ENCODE results near the gene NARF. TPM values are rescaled to one million over a fixed set of nuclear protein-coding genes. Genes with fewer than 3 reads are reported as not detected.

Gene NARF
- total RNA-seq, 1 donor from 2014 or later = 84.2 TPM

DNA sequence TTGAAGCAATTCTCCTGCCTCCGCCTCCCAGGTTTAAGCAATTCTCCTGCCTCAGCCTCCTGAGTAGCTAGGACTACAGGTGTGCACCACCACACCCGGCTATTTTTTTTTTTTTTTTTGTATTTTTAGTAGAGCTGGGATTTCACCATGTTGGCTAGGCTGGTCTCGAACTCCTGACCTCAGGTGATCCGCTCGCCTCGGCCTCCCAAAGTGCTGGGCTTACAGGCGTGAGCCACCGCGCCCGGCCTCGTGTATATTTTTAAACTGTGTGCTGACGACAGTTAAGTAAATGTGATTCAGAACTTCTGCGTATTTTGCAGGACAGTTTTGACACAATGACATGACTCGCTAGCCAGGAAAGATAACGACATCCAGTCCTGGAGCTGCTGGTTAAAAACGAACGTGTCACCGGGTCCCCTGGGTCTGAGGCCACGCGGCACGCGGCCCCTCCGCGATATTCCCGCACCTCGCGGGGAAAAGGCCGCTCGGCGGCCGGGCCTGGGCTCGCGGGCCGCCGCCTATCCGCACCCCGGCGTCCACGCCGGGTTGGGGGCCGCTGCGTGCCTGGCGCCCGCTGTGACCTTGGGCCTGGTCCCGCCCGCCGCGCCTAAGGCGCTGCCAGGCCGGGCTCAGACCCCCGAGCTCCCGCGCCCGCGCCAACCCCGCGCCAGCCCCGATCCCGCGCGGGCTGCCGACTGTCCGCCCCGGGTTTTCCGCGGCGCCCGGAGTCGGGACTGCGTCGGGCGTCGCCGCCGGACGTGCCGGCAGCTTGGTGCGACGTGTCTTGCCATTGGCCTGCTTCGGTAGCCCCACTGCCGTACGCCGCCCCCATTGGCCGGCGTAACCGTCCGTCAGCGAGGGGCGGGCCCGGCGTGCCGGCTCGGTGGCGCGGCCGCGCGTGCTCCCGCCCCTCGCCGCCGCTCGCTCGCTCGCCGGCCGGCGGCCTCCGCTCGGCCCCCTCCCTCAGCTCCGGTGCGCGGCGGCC is 60.6 kb downstream of the NARF start, which contains the start of gene FOXK2:
FOXK2 (plus strand) TSS at position 907 of the 985 bp plus-strand sequence. CDS start 157 bp downstream, outside the sequence.
- H3K36me3 Mint-ChIP-seq (ENCODE audit: low read depth) = peaks cover 2% of the 10 kb centered on the region
- no peaks in the 10 kb centered on the region for H3K9me3 Mint-ChIP-seq
- TF ChIP-seq, protein P1, sequence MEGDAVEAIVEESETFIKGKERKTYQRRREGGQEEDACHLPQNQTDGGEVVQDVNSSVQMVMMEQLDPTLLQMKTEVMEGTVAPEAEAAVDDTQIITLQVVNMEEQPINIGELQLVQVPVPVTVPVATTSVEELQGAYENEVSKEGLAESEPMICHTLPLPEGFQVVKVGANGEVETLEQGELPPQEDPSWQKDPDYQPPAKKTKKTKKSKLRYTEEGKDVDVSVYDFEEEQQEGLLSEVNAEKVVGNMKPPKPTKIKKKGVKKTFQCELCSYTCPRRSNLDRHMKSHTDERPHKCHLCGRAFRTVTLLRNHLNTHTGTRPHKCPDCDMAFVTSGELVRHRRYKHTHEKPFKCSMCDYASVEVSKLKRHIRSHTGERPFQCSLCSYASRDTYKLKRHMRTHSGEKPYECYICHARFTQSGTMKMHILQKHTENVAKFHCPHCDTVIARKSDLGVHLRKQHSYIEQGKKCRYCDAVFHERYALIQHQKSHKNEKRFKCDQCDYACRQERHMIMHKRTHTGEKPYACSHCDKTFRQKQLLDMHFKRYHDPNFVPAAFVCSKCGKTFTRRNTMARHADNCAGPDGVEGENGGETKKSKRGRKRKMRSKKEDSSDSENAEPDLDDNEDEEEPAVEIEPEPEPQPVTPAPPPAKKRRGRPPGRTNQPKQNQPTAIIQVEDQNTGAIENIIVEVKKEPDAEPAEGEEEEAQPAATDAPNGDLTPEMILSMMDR (conservative IDR thresholded peaks at IDR 0.05) = no peak
- H3K27ac Mint-ChIP-seq (ENCODE audit: unreplicated experiment) = peak within 1 kb of the TSS; percentile 31
- H3K4me3 Mint-ChIP-seq = peak within 1 kb of the TSS; percentile 90
- peak; percentile 91 for DNase-seq (ENCODE audit: low read depth, low spot score)
- H3K27me3 Mint-ChIP-seq (ENCODE audit: low read depth) = no peaks in the 10 kb centered on the region
- H3K4me1 Mint-ChIP-seq = peaks cover 22% of the 10 kb centered on the region

DNA sequence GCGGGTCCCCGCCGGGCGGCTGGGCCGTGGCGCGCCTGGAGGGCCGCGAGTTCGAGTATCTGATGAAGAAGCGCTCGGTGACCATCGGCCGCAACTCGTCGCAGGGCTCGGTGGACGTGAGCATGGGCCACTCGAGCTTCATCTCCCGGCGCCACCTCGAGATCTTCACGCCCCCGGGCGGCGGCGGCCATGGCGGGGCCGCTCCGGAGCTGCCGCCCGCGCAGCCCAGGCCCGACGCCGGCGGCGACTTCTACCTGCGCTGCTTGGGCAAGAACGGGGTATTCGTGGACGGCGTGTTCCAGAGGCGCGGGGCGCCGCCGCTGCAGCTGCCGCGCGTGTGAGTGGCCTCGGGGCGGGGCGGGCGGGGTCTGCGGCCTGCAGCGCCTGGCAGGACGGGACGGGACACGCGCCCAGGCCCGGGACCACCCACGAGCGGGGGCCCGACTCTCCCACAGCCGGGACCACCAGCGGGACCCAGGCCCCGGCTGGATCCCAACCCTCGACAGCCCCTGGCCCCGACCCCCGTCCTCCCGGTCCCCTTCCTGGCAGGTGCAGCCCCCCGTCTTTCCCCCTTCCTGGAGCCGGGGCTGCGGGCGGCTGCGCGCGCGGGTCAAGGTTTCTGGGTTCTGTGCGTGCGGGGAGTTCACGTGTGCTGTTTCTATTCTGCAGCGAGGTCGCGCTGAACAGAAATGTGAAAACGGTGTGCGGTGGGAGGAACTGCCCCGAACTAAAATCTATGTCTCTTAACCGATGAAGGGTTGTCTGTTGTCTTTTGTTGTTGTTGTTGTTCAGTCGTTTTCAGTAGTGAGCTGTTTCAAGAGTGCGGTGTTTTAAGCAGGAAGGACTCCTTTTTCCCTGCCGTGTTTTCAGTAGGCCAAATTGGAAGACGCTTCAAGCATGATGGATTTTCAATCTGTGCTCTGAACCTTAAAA is 61.7 kb downstream of the NARF start:
- peaks cover 2% of the 10 kb centered on the region for H3K36me3 Mint-ChIP-seq (ENCODE audit: low read depth)
- DNase-seq (ENCODE audit: low read depth, low spot score) = peak; percentile 18
- no peaks in the 10 kb centered on the region for H3K9me3 Mint-ChIP-seq
- H3K4me1 Mint-ChIP-seq = peaks cover 28% of the 10 kb centered on the region
- H3K27ac Mint-ChIP-seq (ENCODE audit: unreplicated experiment) = peak overlapping the region; percentile 31
- H3K27me3 Mint-ChIP-seq (ENCODE audit: low read depth) = no peaks in the 10 kb centered on the region
- TF ChIP-seq, protein P1 (conservative IDR thresholded peaks at IDR 0.05) = no peak
- H3K4me3 Mint-ChIP-seq = peak overlapping the region; percentile 90

DNA sequence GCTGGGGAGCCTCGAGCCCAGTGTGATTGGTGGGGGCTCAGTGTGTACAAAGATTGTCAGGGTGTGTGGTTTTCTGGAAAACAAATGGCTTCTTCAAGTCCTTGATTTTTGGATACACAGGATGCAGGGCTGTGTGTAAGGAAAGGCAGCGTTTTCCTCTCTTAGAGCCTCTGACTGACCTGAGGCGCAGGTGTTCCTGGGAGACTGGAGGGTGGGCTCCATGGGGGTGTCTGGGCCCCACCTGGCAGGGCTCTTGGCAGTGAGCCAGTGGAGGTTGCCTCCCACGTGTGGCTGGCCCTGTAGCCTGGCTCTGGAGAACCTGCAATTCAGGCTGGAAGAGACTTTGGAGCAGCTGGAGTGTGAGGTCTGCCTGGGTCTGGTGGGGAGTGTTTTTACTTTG is 66.0 kb downstream of the NARF start:
- peak overlapping the region; percentile 49 for H3K4me3 Mint-ChIP-seq
- H3K36me3 Mint-ChIP-seq (ENCODE audit: low read depth) = peaks cover 2% of the 10 kb centered on the region
- H3K27ac Mint-ChIP-seq (ENCODE audit: unreplicated experiment) = peak overlapping the region; percentile 78
- H3K4me1 Mint-ChIP-seq = peaks cover 47% of the 10 kb centered on the region
- TF ChIP-seq, protein P1 (conservative IDR thresholded peaks at IDR 0.05) = no peak
- no peaks in the 10 kb centered on the region for H3K27me3 Mint-ChIP-seq (ENCODE audit: low read depth)
- H3K9me3 Mint-ChIP-seq = no peaks in the 10 kb centered on the region
- DNase-seq (ENCODE audit: low read depth, low spot score) = no peak

DNA sequence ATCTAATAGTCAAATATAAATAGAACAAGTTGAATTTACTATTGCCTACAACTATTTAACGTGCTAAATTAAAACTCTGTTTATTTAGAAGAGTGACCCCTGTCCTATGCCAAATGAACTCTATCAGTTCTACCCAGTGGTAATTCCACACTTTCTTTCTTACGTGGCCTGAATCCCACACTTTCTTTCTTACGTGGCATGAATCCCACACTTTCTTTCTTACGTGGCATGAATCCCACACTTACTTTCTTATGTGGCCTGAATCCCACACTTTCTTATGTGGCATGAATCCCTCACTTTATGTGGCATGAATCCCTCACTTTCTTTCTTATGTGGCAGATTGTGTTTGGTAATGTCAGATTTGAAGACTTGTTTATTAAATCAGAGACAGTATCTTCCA is 67.2 kb downstream of the NARF start:
- no peak for DNase-seq (ENCODE audit: low read depth, low spot score)
- peaks cover 51% of the 10 kb centered on the region for H3K4me1 Mint-ChIP-seq

DNA sequence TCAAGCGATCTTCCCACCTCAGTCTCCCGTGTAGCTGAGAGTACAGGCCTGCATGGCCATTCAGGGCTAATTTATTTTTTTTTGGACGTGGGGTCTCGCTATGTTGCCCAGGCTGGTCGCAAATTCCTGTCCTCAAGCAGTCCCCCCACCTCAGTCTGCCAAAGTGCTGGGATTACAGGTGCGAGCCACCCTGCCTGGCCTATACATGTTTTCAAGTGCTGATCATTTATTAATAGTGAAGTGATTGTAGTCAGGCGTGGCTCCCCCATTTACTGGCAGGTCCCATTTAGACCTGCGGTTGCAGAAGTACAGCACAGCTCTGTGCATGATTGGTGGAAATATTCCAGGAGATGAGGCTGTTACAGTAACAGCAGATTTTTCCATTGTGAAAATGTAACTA is 69.4 kb downstream of the NARF start:
- H3K9me3 Mint-ChIP-seq = no peaks in the 10 kb centered on the region
- no peak overlapping the region for H3K27ac Mint-ChIP-seq (ENCODE audit: unreplicated experiment)
- TF ChIP-seq, protein P1 (conservative IDR thresholded peaks at IDR 0.05) = no peak
- H3K27me3 Mint-ChIP-seq (ENCODE audit: low read depth) = no peaks in the 10 kb centered on the region
- peaks cover 2% of the 10 kb centered on the region for H3K36me3 Mint-ChIP-seq (ENCODE audit: low read depth)
- no peak overlapping the region for H3K4me3 Mint-ChIP-seq
- peaks cover 47% of the 10 kb centered on the region for H3K4me1 Mint-ChIP-seq
- no peak for DNase-seq (ENCODE audit: low read depth, low spot score)

More for the DNA sequence above, 67.2 kb downstream of the NARF start:
- Mint-ChIP-seq H3K36me3 (ENCODE audit: low read depth) (peaks cover 2% of the 10 kb centered on the region), H3K27ac (ENCODE audit: unreplicated experiment) (no peak overlapping the region), H3K9me3 (no peaks in the 10 kb centered on the region), H3K27me3 (ENCODE audit: low read depth) (no peaks in the 10 kb centered on the region), H3K4me3 (no peak overlapping the region)
- TF ChIP-seq, protein P1 (conservative IDR thresholded peaks at IDR 0.05) = no peak
